Fibroblast of villous mesenchyme (primary cell): Measurements from ENCODE around the gene LEUTX. TPM values are rescaled to one million over a fixed set of nuclear protein-coding genes. Genes with fewer than 3 reads are reported as not detected.

Experiments
- DNase-seq: peaks from one replicate; pipeline ENCODE4 v3.0.0-alpha.2; 2010; ENCODE audit warnings: low read depth
- H3K4me3 ChIP-seq: 2 replicates; pipeline ENCODE4 v1.5.1; 2011; ENCODE audit warnings: low read depth, mild to moderate bottlenecking, low read length
- total RNA-seq: library from RNA; depleted of rRNA; stranded (reverse); fragments of >200 nt; gene quantifications from 2 replicates; pipeline ENCODE4 v1.2.3, GENCODE V29; 2012
- TF ChIP-seq, protein P1 (sequence below): IDR thresholded peaks from 2 replicates; pipeline ENCODE4 v1.5.1; 2012; ENCODE audit warnings: low read depth, mild to moderate bottlenecking, low read length; ENCODE audit not compliant: insufficient read depth

Gene LEUTX
- total RNA-seq, 1 donor, result not detected

DNA sequence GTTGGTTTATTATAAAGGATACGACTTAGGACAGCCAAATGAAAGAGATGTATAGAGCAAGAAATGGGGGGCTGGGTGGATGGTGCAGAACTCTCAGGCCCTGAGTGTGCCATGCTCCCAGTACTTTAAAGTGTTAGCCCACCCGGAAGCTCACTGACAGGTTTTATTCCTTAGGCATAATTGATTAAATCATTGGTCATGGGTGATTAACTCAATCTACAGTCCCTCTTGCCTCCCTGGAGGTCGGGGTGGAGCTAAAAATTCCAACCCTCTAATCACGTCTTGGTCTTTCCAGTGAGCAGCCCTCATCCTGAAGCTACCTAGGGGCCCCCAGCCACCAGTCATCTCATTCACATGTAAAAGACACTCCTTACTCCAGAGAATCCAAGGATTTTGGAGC is 9.9 kb upstream of the LEUTX start:
- no peak overlapping the region for H3K4me3 ChIP-seq
- TF ChIP-seq, protein P1, sequence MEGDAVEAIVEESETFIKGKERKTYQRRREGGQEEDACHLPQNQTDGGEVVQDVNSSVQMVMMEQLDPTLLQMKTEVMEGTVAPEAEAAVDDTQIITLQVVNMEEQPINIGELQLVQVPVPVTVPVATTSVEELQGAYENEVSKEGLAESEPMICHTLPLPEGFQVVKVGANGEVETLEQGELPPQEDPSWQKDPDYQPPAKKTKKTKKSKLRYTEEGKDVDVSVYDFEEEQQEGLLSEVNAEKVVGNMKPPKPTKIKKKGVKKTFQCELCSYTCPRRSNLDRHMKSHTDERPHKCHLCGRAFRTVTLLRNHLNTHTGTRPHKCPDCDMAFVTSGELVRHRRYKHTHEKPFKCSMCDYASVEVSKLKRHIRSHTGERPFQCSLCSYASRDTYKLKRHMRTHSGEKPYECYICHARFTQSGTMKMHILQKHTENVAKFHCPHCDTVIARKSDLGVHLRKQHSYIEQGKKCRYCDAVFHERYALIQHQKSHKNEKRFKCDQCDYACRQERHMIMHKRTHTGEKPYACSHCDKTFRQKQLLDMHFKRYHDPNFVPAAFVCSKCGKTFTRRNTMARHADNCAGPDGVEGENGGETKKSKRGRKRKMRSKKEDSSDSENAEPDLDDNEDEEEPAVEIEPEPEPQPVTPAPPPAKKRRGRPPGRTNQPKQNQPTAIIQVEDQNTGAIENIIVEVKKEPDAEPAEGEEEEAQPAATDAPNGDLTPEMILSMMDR, result no peak
- DNase-seq, result no peak

DNA sequence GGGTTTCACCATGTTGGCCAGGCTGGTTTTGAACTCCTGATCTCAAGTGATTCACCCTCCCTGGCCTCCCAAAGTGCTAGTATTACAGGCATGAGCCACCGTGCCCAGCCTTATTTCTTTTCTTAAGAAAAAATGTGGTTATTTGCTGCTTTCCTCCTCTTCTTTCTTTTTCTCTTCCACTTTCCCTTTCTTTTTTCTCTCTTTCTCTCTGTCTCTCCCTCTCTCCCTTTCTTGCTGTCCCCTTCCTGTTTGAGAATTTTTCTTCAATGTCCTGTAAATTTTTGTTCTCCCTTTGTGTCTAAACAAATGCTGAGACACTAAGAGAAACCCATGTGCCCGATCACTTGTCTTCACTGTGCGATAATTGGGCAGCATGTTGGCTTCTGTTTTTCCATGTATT is 2.2 kb downstream of the LEUTX start:
- H3K4me3 ChIP-seq, result no peak overlapping the region
- TF ChIP-seq, protein P1, result no peak
- DNase-seq, result no peak

DNA sequence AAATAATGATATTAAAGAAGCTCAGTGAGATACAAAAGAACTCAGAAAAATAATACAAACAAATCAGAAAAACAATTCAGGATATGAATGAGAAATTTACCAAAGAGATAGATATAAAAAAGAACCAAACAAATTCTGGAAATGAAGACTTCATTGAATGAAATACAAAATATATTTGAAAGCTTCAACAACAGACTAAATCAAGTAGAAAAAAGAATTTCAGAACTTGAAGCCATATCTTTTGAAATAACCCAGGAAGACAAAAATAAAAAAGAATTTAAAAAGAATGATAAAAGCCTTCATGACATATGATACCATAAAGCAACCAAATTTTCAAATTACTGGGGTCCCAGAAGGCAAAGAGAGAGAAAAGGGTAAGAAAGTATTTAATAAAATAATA is 9.6 kb downstream of the LEUTX start:
- no peak overlapping the region for H3K4me3 ChIP-seq
- no peak for DNase-seq
- TF ChIP-seq, protein P1, result no peak

DNA sequence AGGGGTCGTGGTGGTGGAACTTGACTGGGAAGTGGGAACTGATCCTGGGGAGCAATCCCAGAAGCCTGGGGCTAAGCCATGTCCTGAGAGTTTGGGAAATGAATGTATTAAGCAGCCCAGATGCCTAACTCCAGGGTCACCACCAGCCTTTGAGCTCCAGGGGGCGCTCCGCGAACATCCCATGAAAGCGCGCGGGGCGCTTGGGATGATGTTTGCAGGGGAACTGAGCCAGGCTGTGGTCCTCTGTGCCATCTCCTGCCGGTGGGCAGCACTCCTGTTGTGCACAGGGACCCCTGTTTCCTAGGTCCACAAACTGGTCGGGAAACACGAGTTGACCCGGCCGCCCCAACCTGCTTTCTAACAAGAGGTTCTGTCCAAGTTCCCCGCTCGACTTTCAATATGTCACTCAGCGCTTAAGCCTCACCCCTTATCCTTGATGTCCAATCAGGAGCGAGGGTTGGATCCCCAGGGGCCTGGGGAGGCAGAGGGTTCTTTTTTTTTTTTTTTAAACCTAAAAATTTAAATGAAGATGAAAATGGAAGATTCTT is 14.4 kb downstream of the LEUTX start:
- TF ChIP-seq, protein P1, result peak; percentile 97
- peak; percentile 79 for DNase-seq

DNA sequence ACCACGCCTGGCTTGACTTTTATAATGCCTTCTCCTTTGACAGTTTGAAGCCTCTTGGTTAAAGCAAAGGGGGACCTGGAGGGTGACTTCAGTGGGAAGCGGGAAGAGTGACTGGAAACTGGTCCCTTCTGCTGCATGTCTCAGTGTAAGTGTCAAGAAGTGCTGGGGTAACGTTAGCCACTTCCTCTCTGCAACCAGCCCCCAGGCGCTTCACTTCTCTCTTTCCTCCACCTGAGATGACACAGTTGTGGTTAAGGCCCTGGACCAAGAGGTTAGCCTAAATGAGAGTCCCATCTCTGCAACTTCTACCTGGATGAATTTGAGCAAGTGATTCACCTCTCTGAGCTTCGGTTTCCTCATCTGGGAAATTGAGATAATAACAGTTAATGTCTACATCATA is 16.3 kb downstream of the LEUTX start:
- TF ChIP-seq, protein P1, result no peak
- DNase-seq, result no peak

More for the DNA sequence above, 14.4 kb downstream of the LEUTX start:
- H3K4me3 ChIP-seq, result peak overlapping the region; percentile 63

DNA sequence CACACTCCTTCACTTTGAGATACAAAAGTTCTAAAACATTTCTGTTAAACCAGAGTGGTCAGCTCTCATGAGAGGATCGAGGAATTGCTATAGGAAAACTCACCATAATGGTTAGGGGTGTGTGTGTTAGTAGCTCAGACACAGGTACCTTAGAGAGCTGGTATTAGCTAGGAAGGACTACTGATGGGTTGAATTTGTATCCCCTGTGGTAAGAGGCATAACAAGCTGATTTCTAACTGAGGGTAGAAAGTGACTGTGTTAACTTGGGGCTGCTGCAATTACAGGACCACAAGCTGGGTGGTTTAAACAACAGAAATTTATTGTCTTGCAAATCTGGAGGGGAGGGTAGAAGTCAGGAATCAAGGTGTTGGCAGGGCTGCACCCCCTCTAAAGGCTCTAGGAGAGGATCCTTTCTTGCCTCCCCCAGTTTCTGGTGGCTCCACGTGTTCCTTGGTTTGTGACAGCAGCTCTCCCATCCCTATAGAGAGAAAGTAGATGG is 17.4 kb downstream of the LEUTX start:
- no peak overlapping the region for H3K4me3 ChIP-seq
- TF ChIP-seq, protein P1, result no peak

More for the DNA sequence above, 16.3 kb downstream of the LEUTX start:
- H3K4me3 ChIP-seq, result no peak overlapping the region

DNA sequence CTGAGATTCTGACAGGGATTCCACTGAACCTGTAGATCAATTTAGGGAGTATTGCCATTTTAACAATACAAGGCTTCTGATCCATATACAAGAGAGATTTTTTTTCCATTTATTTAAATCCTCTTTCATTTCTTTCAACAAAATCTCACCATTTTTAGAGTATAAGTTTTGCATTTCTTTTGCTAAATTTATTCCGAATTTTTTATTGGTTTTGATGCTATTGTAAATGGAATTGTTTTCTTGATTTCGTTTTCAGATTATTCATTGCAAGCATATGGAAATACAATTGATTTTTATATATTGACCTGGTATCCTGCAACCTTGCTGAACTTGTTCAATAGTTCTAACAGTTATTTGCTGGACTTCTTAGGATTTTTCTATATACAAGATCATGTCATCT is 18.4 kb downstream of the LEUTX start:
- TF ChIP-seq, protein P1, result no peak
- H3K4me3 ChIP-seq, result no peak overlapping the region
- no peak for DNase-seq

More for the DNA sequence above, 17.4 kb downstream of the LEUTX start:
- DNase-seq, result no peak
